IMR-90 (cell line): ENCODE data around the gene MRPS22. TPM values are rescaled to one million over a fixed set of nuclear protein-coding genes. Genes with fewer than 3 reads are reported as not detected.

Experiments used
- ATAC-seq: fragments of 200-7000 bp; cut with Tn5 transposase; 2 replicates; pipeline ENCODE4 v1.9.1; 2020; ENCODE audit warnings: low read depth, mild to moderate bottlenecking, moderate library complexity
- BruUV-seq: library from RNA; stranded (reverse); fragments of 400-500 nt; replicated peaks from 2 replicates; lab custom pipeline; 2021; lab: Mats Ljungman, UMichigan
- CTCF ChIA-PET: fragments of 300-600 bp; formaldehyde crosslinking; extraction: SDS; loops from one replicate; lab custom pipeline; 2021; ENCODE audit warnings: antibody characterized with exemption; lab: Yijun Ruan, JAX
- POLR2A ChIA-PET: fragments of 300-600 bp; sonication (Branson Sonifier 250); formaldehyde crosslinking; loops from one replicate; lab custom pipeline; 2022; ENCODE audit warnings: antibody characterized with exemption; ENCODE audit not compliant: unreplicated experiment; lab: Charles Lee
- DNase-seq: peaks from one replicate; pipeline ENCODE4 v3.0.0; 2013
- H2AFZ ChIP-seq: replicated peaks from 2 replicates; pipeline ENCODE3; 2013; ENCODE audit warnings: low read length, mild to moderate bottlenecking; ENCODE audit not compliant: poor library complexity
- H2AK5ac ChIP-seq: 2 replicates; pipeline ENCODE4 v1.6.1; 2013; ENCODE audit warnings: low read depth, low read length, inconsistent platforms
- H2AK9ac ChIP-seq: replicated peaks from 2 replicates; pipeline ENCODE3; 2013; ENCODE audit warnings: mild to moderate bottlenecking, low read depth, low read length, moderate library complexity; ENCODE audit not compliant: poor library complexity
- H2BK120ac ChIP-seq: 2 replicates; pipeline ENCODE4 v1.6.1; 2013; ENCODE audit warnings: low read depth, low read length, inconsistent platforms
- H2BK15ac ChIP-seq: 3 replicates; pipeline ENCODE4 v1.6.1; 2013; ENCODE audit warnings: low read depth, low read length, inconsistent platforms
- H2BK20ac ChIP-seq: 2 replicates; pipeline ENCODE4 v1.6.1; 2013; ENCODE audit warnings: low read depth, mild to moderate bottlenecking, inconsistent platforms, low read length, moderate library complexity
- H2BK5ac ChIP-seq: 2 replicates; pipeline ENCODE4 v1.6.1; 2013; ENCODE audit warnings: mild to moderate bottlenecking, low read depth, low read length, inconsistent platforms; ENCODE audit not compliant: poor library complexity, severe bottlenecking
- H3K14ac ChIP-seq: replicated peaks from 2 replicates; pipeline ENCODE4 v1.6.1; 2013; ENCODE audit warnings: low read depth, low read length, inconsistent platforms
- H3K18ac ChIP-seq: 2 replicates; pipeline ENCODE4 v1.6.1; 2013; ENCODE audit warnings: low read depth, low read length, control low read depth
- H3K23ac ChIP-seq: 2 replicates; pipeline ENCODE4 v1.6.1; 2013; ENCODE audit warnings: low read depth, low read length, inconsistent platforms
- H3K27ac ChIP-seq: 2 replicates; pipeline ENCODE4 v1.5.1; 2013; ENCODE audit warnings: mild to moderate bottlenecking, control low read depth, low read length; ENCODE audit not compliant: insufficient read depth
- H3K27me3 ChIP-seq: 2 replicates; pipeline ENCODE4 v1.6.1; 2013; ENCODE audit warnings: low read length; ENCODE audit not compliant: control insufficient read depth, insufficient read depth
- H3K36me3 ChIP-seq: 2 replicates; pipeline ENCODE4 v1.6.1; 2013; ENCODE audit warnings: low read length, mixed read lengths; ENCODE audit not compliant: control insufficient read depth, insufficient read depth
- H3K4ac ChIP-seq: 2 replicates; pipeline ENCODE4 v1.6.1; 2013; ENCODE audit warnings: low read depth, low read length, inconsistent platforms
- H3K4me1 ChIP-seq: 2 replicates; pipeline ENCODE4 v1.6.1; 2013; ENCODE audit warnings: low read length, mixed read lengths; ENCODE audit not compliant: control insufficient read depth, insufficient read depth
- H3K4me2 ChIP-seq: 2 replicates; pipeline ENCODE4 v1.6.1; 2013; ENCODE audit warnings: low read depth, mild to moderate bottlenecking, control low read depth, low read length, moderate library complexity
- H3K4me3 ChIP-seq: 2 replicates; pipeline ENCODE4 v1.5.1; 2013; ENCODE audit warnings: low read depth, mild to moderate bottlenecking, control low read depth, low read length, moderate library complexity; ENCODE audit not compliant: insufficient read depth
- H3K56ac ChIP-seq: 2 replicates; pipeline ENCODE4 v1.6.1; 2013; ENCODE audit warnings: low read length, inconsistent platforms; ENCODE audit not compliant: insufficient read depth; ENCODE audit errors: extremely low read depth
- H3K79me1 ChIP-seq, 2 experiments: 2 replicates each; pipeline ENCODE4 v1.6.1; 2013; ENCODE audit warnings: low read length in 2 of 2, inconsistent platforms in 1 of 2, low read depth in 1 of 2
- H3K9ac ChIP-seq: 2 replicates; pipeline ENCODE4 v1.6.1; 2013; ENCODE audit warnings: low read depth, low read length, control low read depth
- H3K9me1 ChIP-seq: 2 replicates; pipeline ENCODE4 v1.6.1; 2013; ENCODE audit warnings: low read length, inconsistent platforms; ENCODE audit not compliant: insufficient read depth
- H3K9me3 ChIP-seq: 2 replicates; pipeline ENCODE4 v1.6.1; 2013; ENCODE audit warnings: low read length; ENCODE audit not compliant: control insufficient read depth, insufficient read depth
- H4K20me1 ChIP-seq: 2 replicates; pipeline ENCODE4 v1.6.1; 2013; ENCODE audit warnings: low read length, inconsistent platforms; ENCODE audit not compliant: insufficient read depth
- H4K5ac ChIP-seq: 2 replicates; pipeline ENCODE4 v1.6.1; 2013; ENCODE audit warnings: mild to moderate bottlenecking, low read depth, low read length, control low read depth
- H4K8ac ChIP-seq, 2 experiments: 2 replicates each; pipeline ENCODE4 v1.6.1; 2013; ENCODE audit warnings: low read depth in 2 of 2, low read length in 2 of 2, control low read depth in 1 of 2, inconsistent platforms in 1 of 2
- H4K91ac ChIP-seq: 2 replicates; pipeline ENCODE4 v1.6.1; 2013; ENCODE audit warnings: low read depth, low read length, inconsistent platforms; ENCODE audit not compliant: insufficient read depth
- BHLHE40 ChIP-seq: fragments of 150-350 bp; IDR thresholded peaks from 2 replicates; pipeline ENCODE4 v1.6.1; 2016; ENCODE audit warnings: mild to moderate bottlenecking, low read depth, low read length
- CEBPB ChIP-seq: IDR thresholded peaks from 2 replicates; pipeline ENCODE4 v1.6.1; 2012; ENCODE audit warnings: low read depth, low read length, improper control_type of control experiment
- CHD1 ChIP-seq: IDR thresholded peaks from 2 replicates; pipeline ENCODE4 v1.6.1; 2012; ENCODE audit warnings: low read depth, low read length, improper control_type of control experiment
- ELK1 ChIP-seq: fragments of 150-350 bp; IDR thresholded peaks from 2 replicates; pipeline ENCODE4 v1.6.1; 2016; ENCODE audit warnings: low read depth, mild to moderate bottlenecking, low read length, moderate library complexity, borderline replicate concordance
- FOS ChIP-seq: fragments of 150-350 bp; IDR thresholded peaks from 2 replicates; pipeline ENCODE4 v1.6.1; 2016; ENCODE audit warnings: low read depth, low read length
- MAFK ChIP-seq: IDR thresholded peaks from 2 replicates; pipeline ENCODE4 v1.6.1; 2012; ENCODE audit warnings: low read depth, low read length, improper control_type of control experiment
- MAZ ChIP-seq: IDR thresholded peaks from 2 replicates; pipeline ENCODE4 v1.6.1; 2012; ENCODE audit warnings: low read depth, mild to moderate bottlenecking, low read length, improper control_type of control experiment, moderate library complexity, borderline replicate concordance
- MXI1 ChIP-seq: IDR thresholded peaks from 2 replicates; pipeline ENCODE4 v1.6.1; 2012; ENCODE audit warnings: low read depth, mild to moderate bottlenecking, low read length, moderate library complexity, borderline replicate concordance
- NFE2L2 ChIP-seq: fragments of 150-350 bp; IDR thresholded peaks from 2 replicates; pipeline ENCODE4 v1.6.1; 2016; ENCODE audit warnings: low read depth, mild to moderate bottlenecking, low read length
- POLR2A ChIP-seq: IDR thresholded peaks from 2 replicates; pipeline ENCODE4 v1.6.1; 2012; ENCODE audit warnings: mild to moderate bottlenecking, low read depth, low read length
- RAD21 ChIP-seq: IDR thresholded peaks from 2 replicates; pipeline ENCODE4 v1.6.1; 2012; ENCODE audit warnings: low read length, improper control_type of control experiment
- RCOR1 ChIP-seq: IDR thresholded peaks from 2 replicates; pipeline ENCODE4 v1.6.1; 2012; ENCODE audit warnings: mild to moderate bottlenecking, low read length, improper control_type of control experiment; ENCODE audit not compliant: insufficient replicate concordance
- RFX5 ChIP-seq: IDR thresholded peaks from 2 replicates; pipeline ENCODE4 v1.8.0; 2012; ENCODE audit warnings: low read depth, mild to moderate bottlenecking, low read length, moderate library complexity
- SMC3 ChIP-seq: fragments of 150-350 bp; IDR thresholded peaks from 2 replicates; pipeline ENCODE4 v1.6.1; 2016; ENCODE audit warnings: low read depth, mild to moderate bottlenecking, antibody characterized with exemption, low read length, moderate library complexity
- USF2 ChIP-seq: fragments of 150-350 bp; IDR thresholded peaks from 2 replicates; pipeline ENCODE4 v1.6.1; 2017; ENCODE audit warnings: mild to moderate bottlenecking, antibody characterized with exemption, low read length, low read depth
- WGBS, 2 experiments: methylation state at CpG; one replicate each; pipeline versions ENCODE4 v1.1.5 to v1.1.7; 2013; ENCODE audit warnings: missing lambda C conversion rate in 2 of 2; ENCODE audit not compliant: insufficient read length in 1 of 2; ENCODE audit errors: extremely low coverage in 2 of 2; 5-methylcytosine and 5-hydroxymethylcytosine counted together
- dilution Hi-C: fragments of 300-500 bp; cut with HindIII; formaldehyde crosslinking; loops from one replicate; pipeline ENCODE4 v1.14.3; 2018; ENCODE audit warnings: low sequenced_read_pairs; ENCODE audit not compliant: unreplicated experiment
- in situ Hi-C: fragments of 300-500 bp; cut with MboI; formaldehyde crosslinking; loops from 3 replicates; pipeline ENCODE4 v1.14.3; 2019; ENCODE audit warnings: low sequenced_read_pairs, inconsistent platforms, mixed read lengths
- intact Hi-C: fragments of 100-400 bp; cut with micrococcal nuclease; formaldehyde crosslinking; loops from 2 replicates; pipeline ENCODE4 v1.10.0; 2022
- polyA plus RNA-seq, 3 experiments: library from polyadenylated mRNA; depleted of rRNA; stranded (reverse); fragments of >200 nt; gene quantifications; 2 replicates each; pipeline ENCODE4 v1.2.3, GENCODE V29; 2012; ENCODE audit warnings: low replicate concordance in 1 of 3
- total RNA-seq: library from RNA; depleted of rRNA; stranded (reverse); fragments of >200 nt; gene quantifications from 2 replicates; pipeline ENCODE4 v1.2.3, GENCODE V29; 2012
- TF ChIP-seq, protein P1 (sequence below): conservative IDR thresholded peaks from 2 replicates; pipeline ENCODE4 v1.5.1; 2012; ENCODE audit warnings: mild to moderate bottlenecking, low read depth, low read length, improper control_type of control experiment

Gene MRPS22
- total and polyA plus RNA-seq, 2 of the 4 experiments (the other 2 are of a cell fraction) = 54.5 to 72.4 TPM

- peak overlapping the region; percentile 94 for H2AK5ac ChIP-seq
- TF ChIP-seq MAZ (no peak), RAD21 (no peak), NFE2L2 (no peak), CEBPB (no peak), FOS (no peak), ELK1 (no peak), MXI1 (no peak), CHD1 (no peak), MAFK (no peak), POLR2A (no peak), RCOR1 (no peak), RFX5 (no peak), BHLHE40 (no peak), USF2 (no peak), SMC3 (no peak)
- TF ChIP-seq, protein P1, sequence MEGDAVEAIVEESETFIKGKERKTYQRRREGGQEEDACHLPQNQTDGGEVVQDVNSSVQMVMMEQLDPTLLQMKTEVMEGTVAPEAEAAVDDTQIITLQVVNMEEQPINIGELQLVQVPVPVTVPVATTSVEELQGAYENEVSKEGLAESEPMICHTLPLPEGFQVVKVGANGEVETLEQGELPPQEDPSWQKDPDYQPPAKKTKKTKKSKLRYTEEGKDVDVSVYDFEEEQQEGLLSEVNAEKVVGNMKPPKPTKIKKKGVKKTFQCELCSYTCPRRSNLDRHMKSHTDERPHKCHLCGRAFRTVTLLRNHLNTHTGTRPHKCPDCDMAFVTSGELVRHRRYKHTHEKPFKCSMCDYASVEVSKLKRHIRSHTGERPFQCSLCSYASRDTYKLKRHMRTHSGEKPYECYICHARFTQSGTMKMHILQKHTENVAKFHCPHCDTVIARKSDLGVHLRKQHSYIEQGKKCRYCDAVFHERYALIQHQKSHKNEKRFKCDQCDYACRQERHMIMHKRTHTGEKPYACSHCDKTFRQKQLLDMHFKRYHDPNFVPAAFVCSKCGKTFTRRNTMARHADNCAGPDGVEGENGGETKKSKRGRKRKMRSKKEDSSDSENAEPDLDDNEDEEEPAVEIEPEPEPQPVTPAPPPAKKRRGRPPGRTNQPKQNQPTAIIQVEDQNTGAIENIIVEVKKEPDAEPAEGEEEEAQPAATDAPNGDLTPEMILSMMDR = no peak
- ATAC-seq = peak; percentile 18
- H3K4me2 ChIP-seq = no peak overlapping the region
- in situ Hi-C loops = no loop called here
- H2BK20ac ChIP-seq = peak overlapping the region; percentile 97
- no peaks in the 10 kb centered on the region for H3K36me3 ChIP-seq
- peak overlapping the region; percentile 76 to 81 for H4K8ac ChIP-seq
- H2BK15ac ChIP-seq = peak overlapping the region; percentile 55
- H3K9ac ChIP-seq = no peak overlapping the region
- peak overlapping the region; percentile 79 for H3K56ac ChIP-seq
- POLR2A ChIA-PET = interaction anchor here (0.5 to 1.3 kb wide), 4 partner anchors 11 to 368 kb away, joined by 3 to 6 read pairs (median 4); no protein-coding TSS in a partner anchor
- peak overlapping the region; percentile 71 for H4K5ac ChIP-seq
- peak overlapping the region; percentile 97 for H4K91ac ChIP-seq
- peaks cover 32% of the 10 kb centered on the region for H3K4me1 ChIP-seq
- H3K9me1 ChIP-seq = peaks cover 33% of the 10 kb centered on the region
- no peaks in the 10 kb centered on the region for H3K79me1 ChIP-seq
- no peaks in the 10 kb centered on the region for H4K20me1 ChIP-seq
- peak overlapping the region; percentile 95 for H2BK5ac ChIP-seq
- DNase-seq = no peak
- CTCF ChIA-PET = interaction anchor here (0.8 to 1.6 kb wide), 3 partner anchors 18 to 174 kb away, joined by 3 to 5 read pairs (median 4); no protein-coding TSS in a partner anchor
- peak overlapping the region; percentile 98 for H3K4ac ChIP-seq
- WGBS, 2 experiments = 84% methylated on average over 4 of the region's 4 CpGs; no CpG with 5 or more reads in 1 of the 2 experiments
- intact Hi-C loops = no loop called here
- H3K27ac ChIP-seq = peak overlapping the region; percentile 85
- no peaks in the 10 kb centered on the region for H3K27me3 ChIP-seq
- H3K18ac ChIP-seq = peak overlapping the region; percentile 91
- peak overlapping the region; percentile 46 for H3K14ac ChIP-seq
- H3K9me3 ChIP-seq = peaks cover 2% of the 10 kb centered on the region; the same call in 1 of the 2 replicates
- H2AFZ ChIP-seq = peak overlapping the region; percentile 28
- peak overlapping the region; percentile 98 for H2BK120ac ChIP-seq
- H3K4me3 ChIP-seq = no peak overlapping the region
- BruUV-seq = no TSS peak
- peak overlapping the region; percentile 88 for H3K23ac ChIP-seq
- dilution Hi-C loops = no loop called here
- peak overlapping the region; percentile 80 for H2AK9ac ChIP-seq
These were observed 42.2 kb upstream of the MRPS22 start for GRCh38 chr3:139301654-139302053.
